ENCODE data around the gene LPIN1. TPM values are rescaled to one million over a fixed set of nuclear protein-coding genes. Genes with fewer than 3 reads are reported as not detected.
"Not testable (repeated sequence)": the region's sequence is repeated elsewhere in the genome, so short reads cannot be mapped to it uniquely, and the experiment has no call there.

The LPIN1 gene
- total RNA-seq, 1 experiment from 2014 or later = 13.9 TPM

GRCh38 chr2:11839916-11840315 lies 93.5 kb downstream of the LPIN1 start:
- Mint-ChIP-seq H3K4me1 (peaks cover 13% of the 10 kb centered on the region), H3K36me3 (peaks cover 5% of the 10 kb centered on the region; the same call in 1 of the 2 replicates), H3K9me3 (peaks cover 9% of the 10 kb centered on the region), H3K27ac (no peak overlapping the region), H3K27me3 (ENCODE audit: low read depth) (no peaks in the 10 kb centered on the region), H3K4me3 (no peak overlapping the region)
- ChIA-PET POLR2A (no interaction called here), CTCF (no interaction called here)
- DNase-seq (ENCODE audit: low spot score) (no peak), ATAC-seq (no peak)
- TF ChIP-seq ATF1 (CRISPR knock-in tag; IDR thresholded peaks at IDR 0.05) (no peak), IRF2 (CRISPR knock-in tag; IDR thresholded peaks at IDR 0.05; ENCODE audit: borderline replicate concordance, low read depth) (no peak), ZNF423 (CRISPR knock-in tag; IDR thresholded peaks at IDR 0.05) (no peak), HMGA2 (CRISPR knock-in tag; IDR thresholded peaks at IDR 0.05) (no peak), ZNF425 (CRISPR knock-in tag; conservative IDR thresholded peaks at IDR 0.05) (no peak), SP1 (CRISPR knock-in tag; conservative IDR thresholded peaks at IDR 0.05) (no peak)

- DNase-seq (ENCODE audit: low spot score) (no peak), ATAC-seq (no peak)
- TF ChIP-seq ZBTB21 (CRISPR knock-in tag; IDR thresholded peaks at IDR 0.05; ENCODE audit: borderline replicate concordance) (no peak), ZNF416 (CRISPR knock-in tag; IDR thresholded peaks at IDR 0.05) (no peak), MAX (CRISPR knock-in tag; IDR thresholded peaks at IDR 0.05) (no peak), SMAD3 (CRISPR knock-in tag; IDR thresholded peaks at IDR 0.05; ENCODE audit: borderline replicate concordance) (no peak), ZNF121 (CRISPR knock-in tag; IDR thresholded peaks at IDR 0.05) (no peak), NFYB (CRISPR knock-in tag; conservative IDR thresholded peaks at IDR 0.05; ENCODE audit: low read depth) (no peak), SP1 (CRISPR knock-in tag; conservative IDR thresholded peaks at IDR 0.05) (no peak), AR (CRISPR knock-in tag; IDR thresholded peaks at IDR 0.05) (no peak), ZNF671 (CRISPR knock-in tag; IDR thresholded peaks at IDR 0.05) (no peak), RORB (CRISPR knock-in tag; IDR thresholded peaks at IDR 0.05) (no peak), AFF4 (CRISPR knock-in tag; IDR thresholded peaks at IDR 0.05; ENCODE audit: borderline replicate concordance) (no peak), IRF1 (CRISPR knock-in tag; IDR thresholded peaks at IDR 0.05) (no peak), ARID4B (CRISPR knock-in tag; IDR thresholded peaks at IDR 0.05; ENCODE audit: borderline replicate concordance) (no peak), KAT7 (CRISPR knock-in tag; IDR thresholded peaks at IDR 0.05; ENCODE audit: borderline replicate concordance) (no peak)
- Mint-ChIP-seq H3K9me3 (peaks cover 9% of the 10 kb centered on the region), H3K4me1 (peaks cover 10% of the 10 kb centered on the region), H3K36me3 (peaks cover 2% of the 10 kb centered on the region), H3K4me3 (no peak overlapping the region), H3K27me3 (ENCODE audit: low read depth) (no peaks in the 10 kb centered on the region), H3K27ac (no peak overlapping the region)
- POLR2A ChIA-PET = no interaction called here
- CTCF ChIA-PET = no interaction called here
Measured at GRCh38 chr2:11842336-11842735, 95.9 kb downstream of the LPIN1 start.

GRCh38 chr2:11844798-11845197 lies 98.4 kb downstream of the LPIN1 start:
- ATAC-seq; POLR2A ChIA-PET; DNase-seq (ENCODE audit: low spot score); CTCF ChIA-PET; H3K27me3 Mint-ChIP-seq (ENCODE audit: low read depth); H3K4me3 Mint-ChIP-seq; H3K27ac Mint-ChIP-seq: not testable (repeated sequence)
- H3K36me3 Mint-ChIP-seq = peaks cover 19% of the 10 kb centered on the region
- peaks cover 12% of the 10 kb centered on the region for H3K4me1 Mint-ChIP-seq
- H3K9me3 Mint-ChIP-seq = peaks cover 28% of the 10 kb centered on the region
